ENCODE measurements around the gene OR10K1.

Gene OR10K1

DNA sequence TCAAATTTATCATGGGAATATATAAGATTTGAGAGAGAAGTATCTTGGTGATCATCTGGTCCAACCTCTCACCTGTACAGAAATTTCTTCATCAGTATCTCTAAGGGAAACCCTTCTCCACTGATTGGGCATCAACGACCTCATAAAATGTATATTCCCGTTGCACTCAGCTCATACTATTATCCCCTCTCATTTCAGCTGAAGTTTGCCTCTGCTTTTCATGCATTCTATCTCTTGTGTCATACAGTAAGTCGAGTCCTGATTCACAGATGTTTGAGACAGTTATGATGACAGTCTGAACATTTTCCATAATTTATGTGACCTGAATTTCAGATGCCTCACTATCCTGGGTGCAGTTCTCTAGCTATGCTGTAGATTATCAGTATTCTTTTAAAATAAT, 31.4 kb downstream of the OR10K1 start:
- TF ChIP-seq, protein P1, sequence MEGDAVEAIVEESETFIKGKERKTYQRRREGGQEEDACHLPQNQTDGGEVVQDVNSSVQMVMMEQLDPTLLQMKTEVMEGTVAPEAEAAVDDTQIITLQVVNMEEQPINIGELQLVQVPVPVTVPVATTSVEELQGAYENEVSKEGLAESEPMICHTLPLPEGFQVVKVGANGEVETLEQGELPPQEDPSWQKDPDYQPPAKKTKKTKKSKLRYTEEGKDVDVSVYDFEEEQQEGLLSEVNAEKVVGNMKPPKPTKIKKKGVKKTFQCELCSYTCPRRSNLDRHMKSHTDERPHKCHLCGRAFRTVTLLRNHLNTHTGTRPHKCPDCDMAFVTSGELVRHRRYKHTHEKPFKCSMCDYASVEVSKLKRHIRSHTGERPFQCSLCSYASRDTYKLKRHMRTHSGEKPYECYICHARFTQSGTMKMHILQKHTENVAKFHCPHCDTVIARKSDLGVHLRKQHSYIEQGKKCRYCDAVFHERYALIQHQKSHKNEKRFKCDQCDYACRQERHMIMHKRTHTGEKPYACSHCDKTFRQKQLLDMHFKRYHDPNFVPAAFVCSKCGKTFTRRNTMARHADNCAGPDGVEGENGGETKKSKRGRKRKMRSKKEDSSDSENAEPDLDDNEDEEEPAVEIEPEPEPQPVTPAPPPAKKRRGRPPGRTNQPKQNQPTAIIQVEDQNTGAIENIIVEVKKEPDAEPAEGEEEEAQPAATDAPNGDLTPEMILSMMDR (IDR thresholded peaks at IDR 0.05; ENCODE audit: low read depth, low read length) = no peak
- no peak for DNase-seq (ENCODE audit: extremely low read depth, low read depth)

DNA sequence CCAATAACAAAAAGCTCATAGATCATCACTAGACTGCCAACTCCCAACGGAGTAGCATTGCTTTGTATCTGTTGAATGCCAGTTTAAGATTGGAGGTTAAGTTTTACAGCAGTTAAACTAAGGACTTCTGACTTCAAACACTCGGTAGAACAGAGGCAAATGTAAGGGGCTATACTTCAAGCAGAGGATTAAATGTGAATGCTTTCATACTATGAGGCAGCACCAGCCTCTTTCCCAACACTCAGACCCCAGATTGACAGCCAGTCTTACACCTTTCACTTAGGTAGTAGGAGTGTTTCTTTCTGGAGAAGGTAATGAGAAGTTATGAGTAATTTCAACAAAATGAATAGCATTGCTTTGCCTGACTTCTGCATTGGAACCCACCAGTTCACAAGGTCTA, 33.2 kb downstream of the OR10K1 start:
- TF ChIP-seq, protein P1 (IDR thresholded peaks at IDR 0.05; ENCODE audit: low read depth, low read length) = no peak
- no peak for DNase-seq (ENCODE audit: extremely low read depth, low read depth)

DNA sequence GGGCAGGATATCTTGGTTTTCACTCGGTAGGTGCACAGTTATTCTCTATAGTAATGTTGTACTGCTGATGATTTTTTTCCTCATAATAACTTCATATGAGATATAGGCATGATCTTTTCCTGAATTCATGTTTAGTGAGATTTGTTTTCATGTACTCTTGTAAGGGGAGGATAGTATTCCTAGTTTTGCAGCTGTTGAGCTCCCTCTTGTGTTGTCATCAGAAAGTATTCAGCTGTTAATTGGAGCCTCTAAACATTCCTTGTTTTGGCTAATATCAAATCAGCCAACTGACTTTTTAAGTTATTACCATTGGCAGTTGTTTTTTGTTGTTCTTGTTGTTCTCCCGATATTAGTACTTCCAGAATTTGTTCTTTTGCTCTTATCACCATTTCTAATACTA, 34.7 kb downstream of the OR10K1 start:
- TF ChIP-seq, protein P1 (IDR thresholded peaks at IDR 0.05; ENCODE audit: low read depth, low read length) = no peak
- DNase-seq (ENCODE audit: extremely low read depth, low read depth) = no peak

DNA sequence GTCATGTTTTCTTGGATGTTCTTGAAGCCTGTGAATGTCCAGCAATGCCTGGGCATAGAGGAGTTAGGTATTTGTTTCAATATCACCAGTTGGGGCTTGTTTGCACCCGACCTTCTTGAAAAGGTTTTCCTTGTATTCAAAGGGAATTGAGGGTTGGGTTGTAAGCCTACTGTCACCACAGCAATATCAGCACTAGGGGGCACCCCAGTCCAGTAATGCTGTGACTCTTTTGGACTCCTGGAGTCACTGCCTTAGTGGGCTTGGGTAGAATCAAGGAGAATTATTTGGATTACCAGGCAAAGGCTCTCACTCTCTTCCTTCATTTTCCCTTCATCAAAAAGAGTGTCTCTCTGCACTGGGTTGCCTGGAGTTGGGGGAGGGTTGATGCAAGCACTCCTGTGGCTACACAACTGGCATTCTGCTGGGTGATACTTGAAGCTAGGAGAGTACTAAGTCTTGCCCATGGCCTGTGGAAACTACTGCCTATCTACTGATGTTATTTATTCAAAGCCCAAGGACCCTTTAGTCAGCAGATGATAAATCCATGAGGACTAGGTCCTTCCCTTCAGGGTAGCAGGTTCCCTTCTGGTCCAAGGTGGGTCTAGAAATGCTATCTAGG, 44.8 kb downstream of the OR10K1 start:
- TF ChIP-seq, protein P1 (IDR thresholded peaks at IDR 0.05; ENCODE audit: low read depth, low read length) = peak; percentile 41
- no peak for DNase-seq (ENCODE audit: extremely low read depth, low read depth)

DNA sequence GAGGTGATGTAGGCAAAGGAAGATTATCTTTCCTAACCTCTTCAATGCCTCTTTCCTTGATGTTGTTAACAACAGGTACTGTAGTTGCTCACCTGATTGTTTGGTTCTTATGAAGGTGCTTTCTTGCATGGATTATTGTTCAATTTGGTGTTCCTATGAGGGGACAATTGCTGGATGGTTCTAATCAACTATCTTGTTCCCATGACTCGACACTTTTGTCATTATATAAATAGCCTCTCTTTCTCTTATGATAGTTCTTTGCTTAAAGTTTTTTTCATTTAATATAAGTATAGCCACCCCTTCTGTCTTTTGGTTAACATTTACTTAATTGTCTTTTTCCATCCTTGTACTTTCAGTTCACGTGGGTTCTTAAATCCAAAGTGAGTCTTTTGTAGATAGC, 45.9 kb downstream of the OR10K1 start:
- TF ChIP-seq, protein P1 (IDR thresholded peaks at IDR 0.05; ENCODE audit: low read depth, low read length) = no peak
- DNase-seq (ENCODE audit: extremely low read depth, low read depth) = no peak

DNA sequence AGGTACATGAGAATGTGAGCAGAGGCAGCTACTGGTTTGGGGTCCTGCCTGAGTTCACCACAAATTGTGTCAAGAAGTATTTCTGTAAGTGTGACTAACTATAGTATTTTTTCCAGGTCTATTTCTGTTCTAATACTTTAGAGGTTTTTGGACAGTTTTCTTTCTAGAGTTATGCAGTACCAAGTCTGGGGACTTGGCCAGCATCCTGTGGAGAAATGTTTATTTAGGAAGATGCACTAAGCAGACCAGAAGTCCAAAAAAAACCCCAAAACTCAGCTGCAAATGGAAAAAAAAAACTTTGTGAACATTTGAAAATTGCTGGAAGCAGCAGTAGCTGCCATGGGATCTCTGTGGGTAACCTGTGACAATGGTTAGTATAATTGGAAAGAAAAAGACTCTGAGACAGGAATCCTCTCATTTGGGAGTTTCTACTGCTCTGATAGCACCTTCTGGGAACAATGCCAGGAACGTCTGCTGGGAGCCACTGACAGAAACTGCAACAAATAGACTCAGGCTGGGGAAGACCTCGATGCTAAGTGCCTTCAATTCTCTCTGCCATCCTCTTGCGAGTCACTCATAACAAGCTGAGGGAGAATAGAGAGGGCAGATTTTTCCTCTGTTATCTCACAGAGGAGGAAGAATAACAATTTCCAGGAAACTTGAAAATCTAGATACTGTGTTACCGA, 48.0 kb downstream of the OR10K1 start:
- TF ChIP-seq, protein P1 (IDR thresholded peaks at IDR 0.05; ENCODE audit: low read depth, low read length) = no peak
- DNase-seq (ENCODE audit: extremely low read depth, low read depth) = no peak

DNA sequence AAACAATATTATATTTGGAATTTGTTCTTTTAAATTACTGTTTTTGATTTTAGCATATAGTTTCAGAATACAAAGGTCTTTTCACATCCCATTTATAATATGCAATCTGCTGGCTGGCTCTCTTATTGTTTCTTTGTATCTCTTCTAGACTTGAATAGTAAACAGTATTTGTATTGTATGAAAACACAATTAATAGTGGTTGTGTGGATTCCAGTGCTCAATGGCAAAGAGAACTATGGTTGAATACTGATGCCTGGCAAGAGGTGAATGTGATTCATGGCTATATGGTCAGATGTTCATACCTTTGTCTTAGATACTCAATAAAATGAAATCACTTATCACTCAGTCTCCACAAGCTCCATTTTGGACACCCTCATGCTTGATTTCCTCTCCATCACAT, 55.3 kb downstream of the OR10K1 start:
- TF ChIP-seq, protein P1 (IDR thresholded peaks at IDR 0.05; ENCODE audit: low read depth, low read length) = no peak
- DNase-seq (ENCODE audit: extremely low read depth, low read depth) = no peak

All from AG09319 (cell line).